HG02852 (cell line): Measurements from ENCODE around the gene PHF11.
"Not testable (repeated sequence)": the region's sequence is repeated elsewhere in the genome, so short reads cannot be mapped to it uniquely, and the experiment has no call there.

ENCODE experiments used
- ATAC-seq: cut with Tn5 transposase; IDR thresholded peaks from one replicate; pipeline ENCODE4 v1.9.1; 2021; ENCODE audit warnings: mild to moderate bottlenecking, moderate library complexity; ENCODE audit not compliant: unreplicated experiment

Gene PHF11

GRCh38 chr13:49495783-49496762 lies at the start of gene PHF11:
PHF11 (plus strand) TSS chr13:49495953; CDS start chr13:49496002, 49 bp downstream.
- peak; percentile 85 for ATAC-seq

- no peak for ATAC-seq
Measured at GRCh38 chr13:49446473-49446872, 49.3 kb upstream of the PHF11 start.

DNA sequence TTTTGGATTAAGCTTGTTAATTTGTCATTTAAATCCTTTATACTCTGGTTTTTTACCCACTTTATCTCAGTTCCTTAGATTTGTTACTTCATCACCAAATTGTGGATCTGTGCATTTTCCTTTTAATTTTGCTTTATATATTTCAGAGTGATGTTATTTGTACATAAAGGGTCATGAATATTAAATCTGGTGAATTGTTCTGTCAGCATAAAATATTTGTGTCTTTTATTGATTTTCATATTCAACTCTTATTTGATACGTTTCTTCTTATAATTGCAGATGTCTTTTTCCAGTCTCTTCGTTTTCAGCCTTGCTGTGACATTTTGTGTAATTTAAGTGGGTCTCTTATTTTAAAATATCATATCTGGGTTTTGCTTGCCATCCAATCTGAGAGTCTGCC lies 47.0 kb upstream of the PHF11 start:
- no peak for ATAC-seq

- no peak for ATAC-seq
Measured at GRCh38 chr13:49450105-49450819, 45.5 kb upstream of the PHF11 start.

- no peak for ATAC-seq
Measured at GRCh38 chr13:49452725-49453457, 42.9 kb upstream of the PHF11 start.

- no peak for ATAC-seq
Measured at GRCh38 chr13:49453465-49453864, 42.3 kb upstream of the PHF11 start.

DNA sequence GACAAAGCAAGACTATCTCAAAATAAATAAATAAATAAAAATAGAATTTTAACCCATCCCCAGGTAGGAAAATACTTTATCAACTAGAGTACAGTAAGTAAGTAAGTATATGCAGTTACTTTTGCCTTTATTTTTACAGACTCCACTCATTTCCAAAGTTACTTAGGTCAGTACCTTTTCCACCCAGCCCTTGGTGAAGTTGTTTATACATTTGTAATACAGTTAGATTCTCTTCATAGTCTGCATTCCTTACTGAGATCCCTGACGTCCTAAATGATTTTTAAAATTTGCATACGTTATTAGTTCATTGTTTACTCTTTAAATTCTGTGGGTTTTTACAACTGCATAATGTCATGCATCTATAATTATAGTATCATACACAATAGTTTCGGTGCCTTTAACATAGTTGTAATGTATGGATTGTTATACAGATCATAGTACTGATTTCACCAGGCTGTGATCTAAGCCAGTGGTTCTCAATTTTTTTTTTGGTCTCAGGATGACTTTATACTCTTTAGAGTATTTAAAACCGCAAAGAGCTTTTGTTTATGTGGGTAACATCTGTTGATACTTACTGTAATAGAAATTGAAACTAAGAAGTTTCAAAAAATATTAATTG lies 41.3 kb upstream of the PHF11 start:
- ATAC-seq, result peak; percentile 96

DNA sequence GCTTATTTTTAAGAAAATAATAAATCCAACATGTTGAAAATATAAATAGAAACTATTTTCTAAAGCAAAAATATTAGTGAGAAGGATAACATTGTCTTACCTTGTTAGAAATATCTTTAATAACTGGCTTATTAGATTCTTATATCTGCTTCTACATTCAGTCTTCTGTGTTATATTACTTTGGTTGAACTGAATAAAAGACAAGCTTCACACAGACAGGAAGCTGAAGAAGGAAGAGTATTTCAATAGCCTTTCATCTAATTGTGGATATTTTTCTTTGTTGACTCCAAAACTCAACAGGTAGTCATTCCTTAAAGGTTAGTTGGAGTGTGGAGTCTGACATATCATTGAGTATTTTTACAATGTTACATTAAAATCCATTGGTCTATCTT lies 40.8 kb upstream of the PHF11 start:
- peak; percentile 15 for ATAC-seq

GRCh38 chr13:49456156-49456555 lies 39.6 kb upstream of the PHF11 start:
- no peak for ATAC-seq

DNA sequence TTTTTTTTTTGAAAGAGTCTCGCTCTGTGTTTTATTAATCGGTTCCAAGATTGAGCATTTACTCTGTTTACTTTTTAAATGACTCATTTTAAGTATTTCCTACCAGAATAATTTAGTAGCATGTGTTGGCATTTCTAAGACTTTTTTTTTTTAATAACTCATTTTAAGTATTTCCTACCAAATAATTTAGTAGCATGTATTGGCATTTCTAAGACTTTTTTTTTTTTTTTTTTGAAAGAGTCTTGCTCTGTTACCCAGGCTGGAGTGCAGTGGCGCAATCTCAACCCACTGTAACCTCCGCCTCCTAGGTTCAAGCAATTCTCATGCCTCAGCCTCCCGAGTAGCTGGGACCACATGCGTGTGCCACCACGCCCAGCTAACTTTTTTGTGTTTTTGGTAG lies 38.5 kb upstream of the PHF11 start:
- ATAC-seq, result no peak

DNA sequence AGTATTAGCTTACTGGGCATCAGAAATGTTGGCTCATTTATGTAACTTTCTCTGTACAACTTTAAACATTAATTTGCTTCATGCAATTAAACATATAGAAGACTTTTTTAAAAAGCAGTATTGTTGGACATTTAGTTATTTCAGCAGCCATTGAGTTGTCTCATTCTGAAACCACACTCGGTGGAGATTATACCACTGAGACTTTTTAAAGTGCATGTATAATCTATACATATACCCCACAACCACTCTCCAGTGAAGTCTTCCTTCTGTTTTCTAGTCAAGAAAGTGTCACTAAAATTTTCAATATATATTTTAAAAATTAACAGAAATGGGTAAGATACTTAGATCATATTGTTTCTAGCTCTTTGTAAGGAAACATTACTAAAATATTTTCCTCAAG lies 36.2 kb upstream of the PHF11 start:
- no peak for ATAC-seq

DNA sequence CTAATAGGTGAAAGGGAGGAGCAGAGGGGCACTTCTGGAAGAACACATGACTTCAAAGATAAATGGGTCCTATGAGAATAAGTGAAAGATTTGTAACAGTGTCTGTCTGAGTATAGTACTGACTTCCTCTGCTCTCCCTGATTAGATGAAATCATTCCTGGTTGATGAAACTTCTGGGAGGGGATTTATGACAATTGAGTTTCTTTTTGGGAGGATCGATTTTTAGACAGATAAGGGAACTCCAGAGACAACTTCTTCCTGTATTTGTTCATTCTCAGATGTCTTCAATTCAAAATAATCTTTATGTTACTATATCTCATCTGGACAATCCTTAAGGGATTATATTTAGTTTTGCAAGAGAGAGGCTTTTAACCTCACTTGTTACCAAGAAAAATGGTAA lies 31.7 kb upstream of the PHF11 start:
- ATAC-seq, result no peak

GRCh38 chr13:49464621-49465325 lies 31.0 kb upstream of the PHF11 start:
- ATAC-seq, result no peak

GRCh38 chr13:49466292-49466838 lies 29.4 kb upstream of the PHF11 start:
- ATAC-seq, result no peak

GRCh38 chr13:49472186-49472585 lies 23.6 kb upstream of the PHF11 start:
- no peak for ATAC-seq

- ATAC-seq, result no peak
Measured at GRCh38 chr13:49476529-49476928, 19.2 kb upstream of the PHF11 start.

GRCh38 chr13:49481788-49482187 lies 14.0 kb upstream of the PHF11 start:
- no peak for ATAC-seq

GRCh38 chr13:49488563-49488962 lies 7.2 kb upstream of the PHF11 start:
- ATAC-seq, result no peak

GRCh38 chr13:49494645-49495044 lies 1.1 kb upstream of the PHF11 start:
- no peak for ATAC-seq

GRCh38 chr13:49496837-49497236 lies 1.1 kb downstream of the PHF11 start:
- not testable (repeated sequence) for ATAC-seq
